HepG2 (cell line): ENCODE measurements around the gene AGAP1.

Source experiments
- ATF7-NPFF ChIP-seq: sonication (generic); formaldehyde crosslinking; IDR thresholded peaks from 2 replicates; pipeline ENCODE4 v1.8.1; 2023; ENCODE audit warnings: mild to moderate bottlenecking, low read depth, missing genetic modification reagents, moderate library complexity
- FOXJ3 ChIP-seq: sonication (generic); formaldehyde crosslinking; IDR thresholded peaks from 2 replicates; pipeline ENCODE4 v1.4.0; 2020; ENCODE audit warnings: missing genetic modification reagents, mild to moderate bottlenecking, borderline replicate concordance
- GTF2F1 ChIP-seq: fragments of 150-350 bp; IDR thresholded peaks from 2 replicates; pipeline ENCODE4 v1.6.1; 2014; ENCODE audit warnings: low read length
- JUN ChIP-seq: sonication (generic); formaldehyde crosslinking; IDR thresholded peaks from 2 replicates; pipeline ENCODE4 v1.4.0; 2020; ENCODE audit warnings: mild to moderate bottlenecking, missing genetic modification reagents
- KDM5A ChIP-seq: fragments of 200-600 bp; sonication (generic); IDR thresholded peaks from 2 replicates; pipeline ENCODE4 v1.7.0; 2018; ENCODE audit warnings: antibody characterized with exemption, mild to moderate bottlenecking, low read length, borderline replicate concordance
- MTA3 ChIP-seq: sonication (generic); formaldehyde crosslinking; IDR thresholded peaks from 2 replicates; pipeline ENCODE4 v1.4.0; 2020; ENCODE audit warnings: missing genetic modification reagents
- POLR2A ChIP-seq, 2 experiments: IDR thresholded peaks; 2 replicates each; pipeline ENCODE4 v1.6.1; 2011; ENCODE audit warnings: low read depth in 2 of 2, low read length in 2 of 2, mild to moderate bottlenecking in 1 of 2, moderate library complexity in 1 of 2; ENCODE audit not compliant: insufficient read depth in 1 of 2
- SP1 ChIP-seq, 2 experiments: fragments of 450-650 bp in 1 of 2; sonication (generic) in 1 of 2; formaldehyde crosslinking in 1 of 2; IDR thresholded peaks; 2 replicates each; pipeline versions ENCODE4 v1.4.0 to v1.6.1; 2016 to 2020; ENCODE audit warnings: missing genetic modification reagents in 1 of 2
- YY1 ChIP-seq: IDR thresholded peaks from 2 replicates; pipeline ENCODE4 v1.6.1; 2011; ENCODE audit warnings: low read length, low read depth, moderate library complexity, mild to moderate bottlenecking; ENCODE audit not compliant: insufficient read depth, insufficient replicate concordance
- ZFP41 ChIP-seq: sonication (generic); formaldehyde crosslinking; IDR thresholded peaks from 2 replicates; pipeline ENCODE4 v1.4.0; 2020; ENCODE audit warnings: mild to moderate bottlenecking, missing genetic modification reagents, borderline replicate concordance

DNA sequence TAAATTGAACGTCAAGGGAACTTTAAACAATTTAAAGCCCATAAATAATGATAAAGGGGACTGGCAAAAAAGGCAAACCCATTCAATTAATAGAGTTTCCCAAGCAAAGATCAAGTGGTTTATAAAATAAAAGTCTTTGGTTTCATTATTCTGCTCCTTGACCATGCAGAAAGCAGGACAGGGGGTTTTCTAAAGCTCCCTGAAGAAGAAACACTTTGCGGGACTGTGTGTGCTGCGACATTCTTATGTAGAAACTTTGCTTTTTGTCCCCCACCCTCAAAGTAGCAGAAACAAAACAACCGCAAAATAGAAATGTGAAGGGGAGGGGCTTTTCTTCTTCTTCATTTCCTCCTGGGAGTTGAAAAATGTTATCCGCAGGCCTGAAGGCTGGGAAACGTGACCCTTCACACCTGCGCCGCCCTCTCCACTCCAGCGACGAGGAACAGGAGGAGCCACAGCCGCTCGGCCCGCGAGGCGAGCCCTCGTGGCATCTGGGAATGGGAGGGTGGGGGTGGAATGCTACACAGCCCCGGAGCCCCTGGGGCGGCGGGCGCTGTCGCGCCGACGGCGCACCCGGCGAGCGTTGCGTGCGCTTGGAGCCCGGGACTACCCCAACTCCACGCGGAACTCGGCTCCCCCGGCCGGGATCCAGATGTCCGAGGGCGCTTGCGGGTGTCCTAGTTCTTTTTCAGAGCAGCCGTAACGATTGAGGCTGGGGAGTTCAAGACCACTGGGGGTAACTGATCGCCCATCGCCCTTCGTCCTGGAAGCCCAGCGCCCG, 678.6 kb downstream of the AGAP1 start:
- TF ChIP-seq GTF2F1 (no peak), FOXJ3 (CRISPR knock-in tag) (no peak), JUN (CRISPR knock-in tag) (no peak), ZFP41 (CRISPR knock-in tag) (no peak), ATF7-NPFF (CRISPR knock-in tag) (no peak), KDM5A (no peak), MTA3 (CRISPR knock-in tag) (no peak), SP1 (IDR thresholded peaks at IDR 0.05) (no peak), SP1 (CRISPR knock-in tag; IDR thresholded peaks at IDR 0.05) (no peak), YY1 (no peak), POLR2A (IDR thresholded peaks at IDR 0.05; ENCODE audit: insufficient read depth in 1 of 2, low read depth in 2 of 2, low read length in 2 of 2) (no peak)
